ENCODE measurements around the gene ARHGAP25.

GRCh38 chr2:68776124-68776523 is 41.5 kb downstream of the ARHGAP25 start:
- TF ChIP-seq CTCF (conservative IDR thresholded peaks at IDR 0.05) (no peak), EZH2 (IDR thresholded peaks at IDR 0.05; ENCODE audit: low read depth) (no peak)

Measured in PC-9 (cell line).